Adipose tissue (tissue), 3 donors: ENCODE data around the gene PODXL2. TPM values are rescaled to one million over a fixed set of nuclear protein-coding genes. Genes with fewer than 3 reads are reported as not detected.
A peak's percentile ranks its signal among the peaks of the same experiment; 100 is the strongest.

Source experiments
- H3K27ac ChIP-seq: one replicate; pipeline ENCODE4 v1.5.1; 2013; ENCODE audit warnings: low read depth, low read length
- WGBS, 3 donors: extraction: QIAGEN DNeasy Blood & Tissue Kit; methylation state at CpG; one replicate each; pipeline ENCODE4 v1.1.7; 2013; 5-methylcytosine and 5-hydroxymethylcytosine counted together
- polyA plus RNA-seq, 3 donors: library from polyadenylated mRNA; stranded (reverse); fragments of 200-250 nt; gene quantifications; one replicate each; pipeline ENCODE4 v1.2.3, GENCODE V29; 2013
- donor health status: healthy with polysubstance abuse.
- donor health status: Bipolar disorder and iron deficiency.
- donor health status: healthy.

The PODXL2 gene
- polyA plus RNA-seq: 1 to 10 TPM; 1.6 to 7.2 (median 4.3) TPM

GRCh38 chr3:127628788-127629466, at the start of gene PODXL2:
Gene PODXL2 (plus strand): TSS chr3:127629185. CDS start chr3:127629220, 35 bp downstream.
- WGBS, 3 donors: 4 to 8% (median 5%) methylated on average over 54 to 105 of the region's 105 CpGs
- H3K27ac ChIP-seq: no peak within 1 kb of the TSS

GRCh38 chr3:127580327-127581060, 48.5 kb upstream of the PODXL2 start:
- WGBS, 3 donors: 75 to 86% (median 77%) methylated on average over 10 to 11 of the region's 11 CpGs
- H3K27ac ChIP-seq: no peak overlapping the region

GRCh38 chr3:127584734-127585133, 44.3 kb upstream of the PODXL2 start:
- 91 to 95% (median 91%) methylated on average over 6 of the region's 6 CpGs for WGBS, 3 donors
- no peak overlapping the region for H3K27ac ChIP-seq

GRCh38 chr3:127585163-127585812, 43.7 kb upstream of the PODXL2 start:
- 22 to 65% (median 65%) methylated on average over 4 of the region's 4 CpGs for WGBS, 3 donors
- H3K27ac ChIP-seq: no peak overlapping the region

GRCh38 chr3:127585813-127586413, 43.1 kb upstream of the PODXL2 start:
- no peak overlapping the region for H3K27ac ChIP-seq
- WGBS, 3 donors: 87 to 92% (median 89%) methylated on average over 6 of the region's 6 CpGs

GRCh38 chr3:127587876-127588275, 41.1 kb upstream of the PODXL2 start:
- 49 to 92% (median 73%) methylated on average over 4 of the region's 4 CpGs for WGBS, 3 donors
- H3K27ac ChIP-seq: no peak overlapping the region

- H3K27ac ChIP-seq: no peak overlapping the region
- 12 to 22% (median 17%) methylated on average over 10 to 12 of the region's 12 CpGs for WGBS, 3 donors
Observed at GRCh38 chr3:127588806-127589577, 40.0 kb upstream of the PODXL2 start.

GRCh38 chr3:127589600-127590281, 39.2 kb upstream of the PODXL2 start:
- H3K27ac ChIP-seq: peak overlapping the region; percentile 48
- WGBS, 3 donors: 0 to 1% (median 0%) methylated on average over 34 to 56 of the region's 56 CpGs

- H3K27ac ChIP-seq: peak overlapping the region; percentile 48
- WGBS, 3 donors: 0 to 1% (median 1%) methylated on average over 17 to 41 of the region's 41 CpGs
Observed at GRCh38 chr3:127590282-127590592, 38.7 kb upstream of the PODXL2 start.

GRCh38 chr3:127590593-127591465, 38.2 kb upstream of the PODXL2 start, which contains the start of gene TPRA1:
Gene TPRA1 (minus strand): TSS chr3:127590733. CDS start chr3:127580146, 10,587 bp downstream.
- peak within 1 kb of the TSS; percentile 51 for H3K27ac ChIP-seq
- 1% methylated on average over 59 to 72 of the region's 72 CpGs for WGBS, 3 donors

GRCh38 chr3:127593178-127593577, 35.8 kb upstream of the PODXL2 start:
- 90 to 92% (median 91%) methylated on average over 5 of the region's 5 CpGs for WGBS, 3 donors
- no peak overlapping the region for H3K27ac ChIP-seq

- 79 to 89% (median 88%) methylated on average over 4 of the region's 4 CpGs for WGBS, 3 donors
- no peak overlapping the region for H3K27ac ChIP-seq
Observed at GRCh38 chr3:127595303-127595702, 33.7 kb upstream of the PODXL2 start.

GRCh38 chr3:127597020-127597771, 31.8 kb upstream of the PODXL2 start:
- H3K27ac ChIP-seq: no peak overlapping the region
- 74 to 80% (median 77%) methylated on average over 12 of the region's 12 CpGs for WGBS, 3 donors

- 55 to 68% (median 59%) methylated on average over 14 of the region's 14 CpGs for WGBS, 3 donors
Observed at GRCh38 chr3:127598841-127599570, 30.0 kb upstream of the PODXL2 start.

GRCh38 chr3:127600749-127601456, 28.1 kb upstream of the PODXL2 start:
- H3K27ac ChIP-seq: no peak overlapping the region
- 80 to 87% (median 82%) methylated on average over 6 of the region's 6 CpGs for WGBS, 3 donors

More at GRCh38 chr3:127598841-127599570, 30.0 kb upstream of the PODXL2 start:
- no peak overlapping the region for H3K27ac ChIP-seq
